DOHH2 (cell line): Measurements from ENCODE around the gene SULT1E1.

Source experiments
- H3F3A ChIP-seq: fragments of 200-600 bp; sonication (generic), shearing (Covaris generic); 2 replicates; pipeline ENCODE4 v1.6.0; 2016; ENCODE audit warnings: antibody characterized with exemption, mild to moderate bottlenecking; ENCODE audit not compliant: control insufficient read depth, insufficient read depth
- H3K27ac ChIP-seq: fragments of 200-600 bp; sonication (generic); 2 replicates; pipeline ENCODE4 v1.5.1; 2014; ENCODE audit warnings: low read depth, mild to moderate bottlenecking, low read length, moderate library complexity
- H3K27me3 ChIP-seq: fragments of 200-600 bp; sonication (generic); 2 replicates; pipeline ENCODE4 v1.6.1; 2014; ENCODE audit warnings: mild to moderate bottlenecking, low read length, mixed read lengths; ENCODE audit not compliant: control insufficient read depth
- H3K36me3 ChIP-seq: fragments of 200-600 bp; sonication (generic); 2 replicates; pipeline ENCODE4 v1.6.1; 2014; ENCODE audit warnings: mild to moderate bottlenecking, low read length, moderate library complexity, mixed read lengths; ENCODE audit not compliant: control insufficient read depth
- H3K4me1 ChIP-seq: fragments of 200-600 bp; sonication (generic); 2 replicates; pipeline ENCODE4 v1.6.1; 2014; ENCODE audit warnings: mild to moderate bottlenecking, low read length, mixed read lengths; ENCODE audit not compliant: control insufficient read depth
- H3K4me2 ChIP-seq: fragments of 200-600 bp; sonication (generic); 2 replicates; pipeline ENCODE4 v1.6.0; 2014; ENCODE audit warnings: mild to moderate bottlenecking, low read length, moderate library complexity
- H3K4me3 ChIP-seq: fragments of 200-600 bp; sonication (generic); 2 replicates; pipeline ENCODE4 v1.5.1; 2014; ENCODE audit warnings: mild to moderate bottlenecking, low read length, mixed read lengths
- H3K79me2 ChIP-seq: fragments of 200-600 bp; sonication (generic); 2 replicates; pipeline ENCODE4 v1.6.1; 2014; ENCODE audit warnings: mild to moderate bottlenecking, low read length, mixed read lengths; ENCODE audit not compliant: control insufficient read depth
- H3K9me2 ChIP-seq: fragments of 200-600 bp; sonication (generic); replicated peaks from 2 replicates; pipeline ENCODE4 v1.6.1; 2014; ENCODE audit warnings: mild to moderate bottlenecking, low read length, mixed read lengths; ENCODE audit not compliant: control insufficient read depth
- H3K9me3 ChIP-seq: fragments of 200-600 bp; sonication (generic); 2 replicates; pipeline ENCODE4 v1.6.1; 2014; ENCODE audit warnings: antibody characterized with exemption, low read length, mixed read lengths; ENCODE audit not compliant: control insufficient read depth, insufficient read depth
- H4K20me1 ChIP-seq: fragments of 200-600 bp; sonication (generic); 2 replicates; pipeline ENCODE4 v1.6.0; 2014; ENCODE audit warnings: low read depth, mild to moderate bottlenecking, antibody characterized with exemption, low read length, moderate library complexity; ENCODE audit not compliant: control insufficient read depth, insufficient read depth
- EZH2phosphoT487 ChIP-seq: fragments of 200-600 bp; sonication (generic); IDR thresholded peaks from 2 replicates; pipeline ENCODE4 v1.6.1; 2017; ENCODE audit warnings: borderline replicate concordance, mild to moderate bottlenecking, antibody characterized with exemption, low read length, moderate library complexity, mixed read lengths
- TF ChIP-seq, protein P1 (sequence below): fragments of 200-600 bp; sonication (generic); IDR thresholded peaks from one replicate; pipeline ENCODE4 v1.5.1; 2014; ENCODE audit warnings: antibody characterized with exemption, mild to moderate bottlenecking, low read depth, low read length; ENCODE audit not compliant: poor library complexity, severe bottlenecking

The SULT1E1 gene

DNA sequence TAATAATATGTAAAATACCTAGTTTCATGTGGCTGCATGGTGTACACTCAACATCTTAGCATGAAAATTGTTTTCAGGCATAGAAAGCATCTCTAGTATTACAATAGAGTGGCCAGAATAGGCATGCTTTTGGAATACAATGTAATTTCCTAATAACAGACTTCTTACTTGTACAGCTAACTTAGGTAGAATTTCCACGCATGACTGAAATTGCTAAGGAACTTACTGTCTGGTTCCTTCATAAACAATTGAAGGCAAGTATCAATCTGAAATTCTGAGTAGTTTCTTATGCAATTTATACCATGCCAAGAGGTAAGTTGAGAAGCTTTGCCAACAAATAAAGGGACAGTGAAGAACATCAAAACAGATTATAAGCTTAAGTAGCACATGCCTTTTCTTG, 26.7 kb downstream of the SULT1E1 start:
- Histone ChIP-seq H3K27me3 (no peaks in the 10 kb centered on the region), H3K36me3 (no peaks in the 10 kb centered on the region), H3K4me3 (no peak overlapping the region), H3F3A (no peaks in the 10 kb centered on the region), H3K27ac (no peak overlapping the region), H3K4me1 (peaks cover 12% of the 10 kb centered on the region), H3K4me2 (no peak overlapping the region), H3K79me2 (no peaks in the 10 kb centered on the region), H3K9me3 (no peaks in the 10 kb centered on the region), H3K9me2 (no peaks in the 10 kb centered on the region), H4K20me1 (no peaks in the 10 kb centered on the region)
- TF ChIP-seq, protein P1, sequence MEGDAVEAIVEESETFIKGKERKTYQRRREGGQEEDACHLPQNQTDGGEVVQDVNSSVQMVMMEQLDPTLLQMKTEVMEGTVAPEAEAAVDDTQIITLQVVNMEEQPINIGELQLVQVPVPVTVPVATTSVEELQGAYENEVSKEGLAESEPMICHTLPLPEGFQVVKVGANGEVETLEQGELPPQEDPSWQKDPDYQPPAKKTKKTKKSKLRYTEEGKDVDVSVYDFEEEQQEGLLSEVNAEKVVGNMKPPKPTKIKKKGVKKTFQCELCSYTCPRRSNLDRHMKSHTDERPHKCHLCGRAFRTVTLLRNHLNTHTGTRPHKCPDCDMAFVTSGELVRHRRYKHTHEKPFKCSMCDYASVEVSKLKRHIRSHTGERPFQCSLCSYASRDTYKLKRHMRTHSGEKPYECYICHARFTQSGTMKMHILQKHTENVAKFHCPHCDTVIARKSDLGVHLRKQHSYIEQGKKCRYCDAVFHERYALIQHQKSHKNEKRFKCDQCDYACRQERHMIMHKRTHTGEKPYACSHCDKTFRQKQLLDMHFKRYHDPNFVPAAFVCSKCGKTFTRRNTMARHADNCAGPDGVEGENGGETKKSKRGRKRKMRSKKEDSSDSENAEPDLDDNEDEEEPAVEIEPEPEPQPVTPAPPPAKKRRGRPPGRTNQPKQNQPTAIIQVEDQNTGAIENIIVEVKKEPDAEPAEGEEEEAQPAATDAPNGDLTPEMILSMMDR = no peak
- TF ChIP-seq EZH2phosphoT487 = no peak

GRCh38 chr4:69832326-69833030, 27.5 kb downstream of the SULT1E1 start:
- H3K4me1 ChIP-seq = peaks cover 12% of the 10 kb centered on the region
- no peaks in the 10 kb centered on the region for H3K9me2 ChIP-seq
- no peaks in the 10 kb centered on the region for H4K20me1 ChIP-seq
- no peaks in the 10 kb centered on the region for H3K27me3 ChIP-seq
- TF ChIP-seq, protein P1 = no peak
- TF ChIP-seq EZH2phosphoT487 = no peak
- H3K36me3 ChIP-seq = no peaks in the 10 kb centered on the region
- H3K27ac ChIP-seq = no peak overlapping the region
- H3K79me2 ChIP-seq = no peaks in the 10 kb centered on the region
- no peak overlapping the region for H3K4me3 ChIP-seq
- no peak overlapping the region for H3K4me2 ChIP-seq
- H3K9me3 ChIP-seq = no peaks in the 10 kb centered on the region
- H3F3A ChIP-seq = no peaks in the 10 kb centered on the region

DNA sequence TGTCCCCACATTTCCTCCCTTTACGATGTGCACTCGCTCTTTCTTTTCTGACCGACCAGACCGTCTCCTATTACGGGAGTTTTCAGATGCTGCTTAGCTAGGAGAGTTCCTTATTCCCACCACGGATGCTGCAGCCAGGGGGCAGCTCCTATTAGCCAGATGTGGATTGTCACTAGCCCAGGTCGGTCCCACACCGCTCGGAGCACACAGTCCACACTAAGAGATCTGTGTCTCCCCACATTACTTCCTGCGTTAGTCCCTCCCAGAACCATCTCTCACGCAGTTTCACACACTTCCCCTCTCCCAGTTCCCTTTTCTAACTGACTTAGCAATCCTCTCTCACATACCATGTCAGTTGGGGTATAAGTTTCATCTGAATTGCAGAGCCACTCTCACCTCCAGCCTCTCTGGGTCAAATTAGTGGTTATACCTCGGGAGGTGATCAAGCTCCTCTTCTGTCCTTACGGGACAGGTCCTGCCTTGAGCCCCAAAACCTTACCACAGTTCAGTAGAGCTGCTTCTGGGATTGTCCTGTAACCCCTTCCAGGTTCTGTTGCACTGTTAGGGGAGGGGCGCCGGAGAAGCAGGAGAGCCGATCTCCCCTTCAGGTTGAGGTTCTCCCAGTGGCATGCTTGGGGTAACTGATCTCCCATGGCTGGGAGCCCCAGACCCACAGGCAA, 28.2 kb downstream of the SULT1E1 start:
- peak overlapping the region; percentile 55 for H3K4me2 ChIP-seq
- H3K36me3 ChIP-seq = no peaks in the 10 kb centered on the region
- H3K79me2 ChIP-seq = no peaks in the 10 kb centered on the region
- H3K9me2 ChIP-seq = no peaks in the 10 kb centered on the region
- H3K9me3 ChIP-seq = no peaks in the 10 kb centered on the region
- H3K27me3 ChIP-seq = no peaks in the 10 kb centered on the region
- TF ChIP-seq, protein P1 = no peak
- no peak for TF ChIP-seq EZH2phosphoT487
- H4K20me1 ChIP-seq = no peaks in the 10 kb centered on the region
- peak overlapping the region; percentile 48 for H3K4me3 ChIP-seq
- H3F3A ChIP-seq = no peaks in the 10 kb centered on the region
- peaks cover 12% of the 10 kb centered on the region for H3K4me1 ChIP-seq
- no peak overlapping the region for H3K27ac ChIP-seq
